ENCODE measurements around the gene CMIP.

DNA sequence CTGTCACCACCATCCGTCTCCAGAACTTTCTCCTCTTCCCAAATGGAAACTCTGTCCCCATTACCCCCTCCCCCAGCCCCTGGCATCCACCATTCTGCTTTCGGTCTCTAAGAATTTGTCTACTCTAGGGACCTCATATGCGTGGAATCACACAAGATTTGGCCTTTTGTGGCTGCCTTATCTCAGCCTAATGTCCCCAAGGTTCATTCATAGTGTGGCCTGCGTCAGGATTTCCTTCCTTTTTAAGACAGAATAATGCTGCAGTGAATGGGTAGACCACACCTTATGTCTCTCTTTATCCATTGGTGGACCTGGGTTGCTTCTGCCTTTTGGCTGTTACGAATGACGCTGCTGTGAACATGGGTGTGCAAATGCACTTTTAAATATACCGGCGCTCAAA, 194.7 kb downstream of the CMIP start:
- TF ChIP-seq, protein P1, sequence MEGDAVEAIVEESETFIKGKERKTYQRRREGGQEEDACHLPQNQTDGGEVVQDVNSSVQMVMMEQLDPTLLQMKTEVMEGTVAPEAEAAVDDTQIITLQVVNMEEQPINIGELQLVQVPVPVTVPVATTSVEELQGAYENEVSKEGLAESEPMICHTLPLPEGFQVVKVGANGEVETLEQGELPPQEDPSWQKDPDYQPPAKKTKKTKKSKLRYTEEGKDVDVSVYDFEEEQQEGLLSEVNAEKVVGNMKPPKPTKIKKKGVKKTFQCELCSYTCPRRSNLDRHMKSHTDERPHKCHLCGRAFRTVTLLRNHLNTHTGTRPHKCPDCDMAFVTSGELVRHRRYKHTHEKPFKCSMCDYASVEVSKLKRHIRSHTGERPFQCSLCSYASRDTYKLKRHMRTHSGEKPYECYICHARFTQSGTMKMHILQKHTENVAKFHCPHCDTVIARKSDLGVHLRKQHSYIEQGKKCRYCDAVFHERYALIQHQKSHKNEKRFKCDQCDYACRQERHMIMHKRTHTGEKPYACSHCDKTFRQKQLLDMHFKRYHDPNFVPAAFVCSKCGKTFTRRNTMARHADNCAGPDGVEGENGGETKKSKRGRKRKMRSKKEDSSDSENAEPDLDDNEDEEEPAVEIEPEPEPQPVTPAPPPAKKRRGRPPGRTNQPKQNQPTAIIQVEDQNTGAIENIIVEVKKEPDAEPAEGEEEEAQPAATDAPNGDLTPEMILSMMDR (IDR thresholded peaks at IDR 0.05), result no peak
- TF ChIP-seq EZH2phosphoT487 (IDR thresholded peaks at IDR 0.05) (no peak), EZH2 (IDR thresholded peaks at IDR 0.05) (no peak)

Data from neural progenitor cell (in vitro differentiated cells).